ENCODE data around the gene DMWD.

Gene DMWD

GRCh38 chr19:45824041-45824471 lies 31.4 kb upstream of the DMWD start:
- CTCF ChIA-PET, result interaction anchor here (1.1 to 15.5 kb wide), 5 partner anchors 7 to 59 kb away, joined by 4 to 231 read pairs (median 5); partner anchors contain the start of gene RSPH6A
- no peak for TF ChIP-seq CTCF (IDR thresholded peaks at IDR 0.05; ENCODE audit: insufficient read depth, low read length, missing control alignments)
- H3K4me3 ChIP-seq (ENCODE audit: low read depth, low read length), result no peak overlapping the region
- POLR2A ChIA-PET, result interaction anchor here (0.5 kb wide), 1 partner anchor 53 kb away, joined by 3 read pairs; no protein-coding TSS in a partner anchor
- DNase-seq (ENCODE audit: low read depth, low spot score), result no peak

DNA sequence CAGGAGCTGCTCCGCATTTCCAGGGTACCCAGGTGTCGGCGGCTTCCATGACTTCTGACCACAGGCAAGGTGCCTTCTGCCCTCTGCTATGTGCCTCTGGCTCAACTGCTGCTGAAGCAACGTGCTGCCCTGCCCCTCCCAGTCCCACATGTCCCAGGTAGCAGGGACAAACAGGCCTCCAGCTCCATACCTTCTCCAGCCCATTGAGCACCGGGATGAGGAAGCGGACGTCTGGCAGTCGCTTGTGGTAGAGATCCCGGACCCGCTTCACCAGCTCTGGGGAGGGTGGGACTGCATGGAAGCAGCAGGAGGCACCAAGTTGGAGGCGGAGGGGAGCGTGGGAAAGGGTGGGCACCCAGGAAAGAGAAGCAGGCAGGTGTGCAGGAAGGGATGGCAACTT lies 30.5 kb upstream of the DMWD start:
- no peak for DNase-seq (ENCODE audit: low read depth, low spot score)
- POLR2A ChIA-PET, result no interaction called here
- TF ChIP-seq CTCF (IDR thresholded peaks at IDR 0.05; ENCODE audit: insufficient read depth, low read length, missing control alignments), result no peak
- CTCF ChIA-PET, result interaction anchor here (0.9 to 1.8 kb wide), 6 partner anchors 9 to 54 kb away, joined by 3 to 5 read pairs (median 4); partner anchors contain the start of gene SIX5
- no peak overlapping the region for H3K4me3 ChIP-seq (ENCODE audit: low read depth, low read length)

DNA sequence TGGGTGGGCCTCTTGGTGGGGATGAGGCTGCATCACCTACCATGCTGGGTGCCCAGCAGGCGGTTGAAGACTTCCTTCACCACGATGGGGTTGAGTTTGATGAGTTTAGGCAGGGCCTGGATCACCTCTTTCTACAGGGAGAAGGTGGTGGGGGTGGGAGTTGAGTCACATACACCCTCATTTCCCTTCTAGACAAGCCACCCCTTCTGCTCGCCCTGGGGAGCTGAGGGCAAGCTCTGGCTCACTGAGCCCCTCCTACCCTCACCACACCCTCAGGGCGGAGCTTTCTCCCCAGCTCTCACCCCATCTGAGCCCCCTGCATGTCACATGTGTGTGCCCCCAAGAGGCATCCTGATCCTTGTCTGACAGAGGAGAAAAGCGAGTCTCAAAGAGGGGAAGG lies 30.1 kb upstream of the DMWD start:
- no peak for TF ChIP-seq CTCF (IDR thresholded peaks at IDR 0.05; ENCODE audit: insufficient read depth, low read length, missing control alignments)
- H3K4me3 ChIP-seq (ENCODE audit: low read depth, low read length), result no peak overlapping the region
- CTCF ChIA-PET, result interaction anchor here (0.9 to 10.8 kb wide), 5 partner anchors 9 to 54 kb away, joined by 3 to 231 read pairs (median 3); partner anchors contain the start of gene SIX5
- no peak for DNase-seq (ENCODE audit: low read depth, low spot score)
- POLR2A ChIA-PET, result no interaction called here

DNA sequence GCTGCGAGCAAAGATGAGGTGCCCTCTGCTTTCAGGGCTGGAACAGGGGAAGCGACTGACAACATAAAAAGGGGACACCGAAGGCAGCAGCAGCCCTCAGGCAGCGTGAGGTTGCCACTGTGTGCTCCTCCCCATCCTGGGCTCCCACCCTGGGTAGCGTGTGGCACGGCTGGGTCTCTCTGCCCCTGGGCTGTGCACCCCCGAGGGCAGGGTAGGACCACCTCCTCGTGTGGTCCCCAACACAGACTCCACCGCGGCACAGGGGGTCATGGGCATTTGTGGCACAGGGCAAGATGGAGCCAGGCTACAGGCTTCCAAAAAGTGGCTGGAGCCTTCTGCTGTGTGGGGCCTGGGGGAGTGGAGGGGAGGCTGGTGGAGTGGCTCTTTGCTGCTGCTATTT lies 28.9 kb upstream of the DMWD start:
- POLR2A ChIA-PET, result no interaction called here
- no peak overlapping the region for H3K4me3 ChIP-seq (ENCODE audit: low read depth, low read length)
- no peak for DNase-seq (ENCODE audit: low read depth, low spot score)
- no peak for TF ChIP-seq CTCF (IDR thresholded peaks at IDR 0.05; ENCODE audit: insufficient read depth, low read length, missing control alignments)
- CTCF ChIA-PET, result interaction anchor here (0.8 to 10.8 kb wide), 4 partner anchors 10 to 28 kb away, joined by 4 to 231 read pairs (median 30); no protein-coding TSS in a partner anchor

DNA sequence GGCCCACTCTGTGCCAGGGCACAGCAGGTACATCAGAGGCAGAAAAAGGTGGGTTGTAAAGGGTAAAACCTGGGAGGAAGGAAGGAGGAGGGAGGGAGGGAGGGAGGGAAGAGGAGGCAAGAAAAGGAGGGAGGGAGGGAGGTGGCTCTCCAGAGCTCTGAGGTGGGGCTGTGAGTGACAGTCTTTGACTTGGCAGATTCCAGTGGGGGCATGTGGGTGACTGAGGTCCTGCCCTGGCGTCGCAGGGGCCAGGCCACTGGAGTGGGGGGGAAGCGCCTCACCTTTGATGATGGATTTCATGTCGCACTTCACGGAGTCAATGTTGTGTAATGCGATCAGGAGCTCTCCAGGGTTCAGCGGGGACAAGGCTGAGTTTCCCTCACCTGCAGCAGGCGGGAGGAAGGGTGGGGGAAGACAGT lies 28.5 kb upstream of the DMWD start:
- no peak for DNase-seq (ENCODE audit: low read depth, low spot score)
- H3K4me3 ChIP-seq (ENCODE audit: low read depth, low read length), result no peak overlapping the region
- CTCF ChIA-PET, result interaction anchor here (0.8 to 10.8 kb wide), 5 partner anchors 10 to 63 kb away, joined by 4 to 231 read pairs (median 52); partner anchors contain the start of gene IRF2BP1
- POLR2A ChIA-PET, result no interaction called here
- TF ChIP-seq CTCF (IDR thresholded peaks at IDR 0.05; ENCODE audit: insufficient read depth, low read length, missing control alignments), result no peak

DNA sequence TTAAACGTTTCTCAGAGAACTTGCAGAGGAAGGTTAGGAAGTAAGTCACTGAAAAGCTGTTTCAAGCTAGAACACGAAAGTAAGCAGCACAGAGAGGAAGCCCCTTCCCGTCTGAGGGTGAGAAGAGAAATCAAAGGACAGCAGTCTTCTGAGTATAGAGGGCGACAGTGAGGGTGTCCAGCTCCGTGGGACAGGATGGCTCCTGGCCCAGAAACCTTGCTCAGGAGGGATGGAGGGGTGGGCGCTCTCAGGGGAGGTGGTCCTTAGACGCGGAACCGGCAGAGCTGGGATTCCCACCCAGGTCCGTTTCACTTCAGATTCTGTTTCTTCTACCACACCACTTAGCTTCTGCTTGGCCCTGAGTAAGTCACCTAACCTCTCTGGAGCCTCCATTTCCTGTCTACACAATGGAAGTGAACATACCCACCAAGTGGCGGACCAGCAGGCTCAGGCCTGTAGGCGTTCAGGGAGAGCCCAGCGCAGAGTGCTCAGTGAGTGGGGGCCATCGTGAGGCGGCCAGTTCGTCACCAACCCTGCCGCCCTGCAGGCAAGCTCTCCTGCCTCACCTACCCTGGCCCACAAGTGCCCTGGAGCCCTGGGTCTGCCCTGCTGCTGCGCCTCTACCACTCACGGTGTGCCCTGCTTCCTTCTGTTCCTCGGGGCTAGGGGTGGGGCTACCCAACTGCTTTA lies 27.9 kb upstream of the DMWD start:
- H3K4me3 ChIP-seq (ENCODE audit: low read depth, low read length), result no peak overlapping the region
- ChIA-PET CTCF (interaction anchor here (1.0 to 10.8 kb wide), 8 partner anchors 9 to 190 kb away, joined by 3 to 231 read pairs (median 30); partner anchors contain the start of gene IRF2BP1), POLR2A (no interaction called here)
- DNase-seq (ENCODE audit: low read depth, low spot score), result no peak
- TF ChIP-seq CTCF (IDR thresholded peaks at IDR 0.05; ENCODE audit: insufficient read depth, low read length, missing control alignments), result no peak

Data from AG04449 (cell line).